ENCODE data around the gene ZNF548. TPM values are rescaled to one million over a fixed set of nuclear protein-coding genes. Genes with fewer than 3 reads are reported as not detected.

Gene ZNF548
- polyA plus RNA-seq, 3 donors, result 3.9 to 6.1 (median 6.1) TPM

DNA sequence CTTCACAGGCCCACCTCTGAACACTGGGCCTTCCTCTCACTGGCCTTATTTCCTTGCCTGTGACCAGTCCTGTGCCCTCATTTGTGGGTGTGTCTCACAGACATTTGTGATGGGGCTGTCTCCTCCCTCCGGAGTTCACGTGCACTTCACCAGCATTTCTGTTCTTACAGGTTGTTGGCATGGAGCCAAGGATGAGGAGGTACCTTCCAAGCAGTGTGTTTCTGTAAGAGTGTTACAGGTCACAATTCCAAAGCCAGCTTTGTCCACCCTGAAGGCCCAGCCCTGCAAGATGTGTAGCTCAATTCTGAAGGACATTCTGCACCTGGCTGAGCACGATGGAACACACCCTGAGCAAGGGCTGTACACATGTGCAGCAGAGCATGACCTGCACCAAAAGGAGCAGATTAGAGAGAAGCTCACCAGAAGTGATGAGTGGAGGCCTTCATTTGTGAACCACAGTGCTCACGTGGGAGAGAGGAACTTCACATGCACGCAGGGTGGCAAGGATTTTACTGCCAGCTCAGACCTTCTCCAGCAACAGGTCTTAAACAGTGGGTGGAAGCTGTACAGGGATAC lies 53.6 kb downstream of the ZNF548 start:
- H3K27ac ChIP-seq (ENCODE audit: low read depth, low read length), result no peak overlapping the region
- WGBS, 3 donors, result 73 to 86% (median 78%) methylated on average over 5 of the region's 5 CpGs

DNA sequence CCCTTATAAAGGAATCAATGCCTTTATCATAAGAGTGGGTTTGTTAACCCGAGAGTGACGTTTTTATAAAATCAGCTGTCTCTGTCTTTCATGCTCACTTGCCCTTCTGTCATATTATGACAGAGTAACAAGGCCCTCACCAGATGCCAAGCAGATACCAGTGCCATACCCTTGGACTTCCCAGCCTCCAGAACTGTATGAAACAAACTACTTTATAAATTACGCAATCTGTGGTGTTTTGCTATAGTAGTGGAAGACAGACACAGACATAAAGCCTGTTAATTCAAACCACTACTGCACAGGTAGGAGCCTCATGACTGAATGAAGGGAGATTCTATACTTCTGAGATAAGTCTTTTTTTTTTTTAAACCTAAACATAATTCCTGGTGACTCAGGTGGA lies 62.7 kb downstream of the ZNF548 start:
- WGBS, 3 donors, result 89 to 97% (median 95%) methylated on average over 3 of the region's 3 CpGs

More for the DNA sequence above, 62.7 kb downstream of the ZNF548 start:
- H3K27ac ChIP-seq (ENCODE audit: low read depth, low read length), result no peak overlapping the region

Other genes starting within 250 kb of the ZNF548 start
- gene ZIM3, start 244.7 kb upstream of the ZNF548 start, polyA plus RNA-seq, result not detected
- gene DUXA, start 222.4 kb upstream of the ZNF548 start, polyA plus RNA-seq, result not detected
- gene ZNF264, start 198.4 kb upstream of the ZNF548 start, polyA plus RNA-seq, result 10 to 100 TPM in 1 of 3 donors, 1 to 10 TPM in 2; 2.7 to 12.6 (median 4.6) TPM
- 1 to 10 TPM in 1 of 3 donors, under 1 TPM in 2; 0.36 to 2.0 (median 0.94) TPM for gene AURKC, start 158.8 kb upstream of the ZNF548 start, polyA plus RNA-seq
- 1 to 10 TPM in 2 of 3 donors, under 1 TPM in 1; 0.90 to 1.4 (median 1.1) TPM for gene ZNF805, start 149.2 kb upstream of the ZNF548 start, polyA plus RNA-seq
- 1 to 10 TPM in 2 of 3 donors, under 1 TPM in 1; 0.39 to 3.0 (median 1.9) TPM for gene ZNF460, start 109.4 kb upstream of the ZNF548 start, polyA plus RNA-seq
- 1 to 10 TPM in 1 of 3 donors, under 1 TPM in 2; 0.63 to 1.6 (median 0.97) TPM for gene ZNF543, start 69.4 kb upstream of the ZNF548 start, polyA plus RNA-seq
- gene ZNF304, start 38.6 kb upstream of the ZNF548 start, polyA plus RNA-seq, result 1 to 10 TPM; 1.7 to 2.3 (median 1.8) TPM
- gene TRAPPC2B, start 26.3 kb upstream of the ZNF548 start, polyA plus RNA-seq, result 10 to 100 TPM in 2 of 3 donors, 1 to 10 TPM in 1; 8.9 to 23.1 (median 14.0) TPM
- 1 to 10 TPM in 1 of 3 donors, under 1 TPM in 2; 0.54 to 1.1 (median 0.72) TPM for gene ZNF547, start 26.3 kb upstream of the ZNF548 start, polyA plus RNA-seq
- gene ZNF17, start 21.3 kb downstream of the ZNF548 start, polyA plus RNA-seq, result 1 to 10 TPM; 2.0 to 3.1 (median 2.2) TPM
- gene ZNF749, start 45.5 kb downstream of the ZNF548 start, polyA plus RNA-seq, result 1 to 10 TPM; 1.8 to 7.4 (median 7.0) TPM
- under 1 TPM in 2 of 3 donors, not detected in 1; 0.16 to 0.23 TPM for gene VN1R1, start 67.3 kb downstream of the ZNF548 start, polyA plus RNA-seq
- gene ZNF772, start 87.7 kb downstream of the ZNF548 start, polyA plus RNA-seq, result 1 to 10 TPM; 1.1 to 2.1 (median 1.8) TPM
- 1 to 10 TPM; 2.8 to 3.6 (median 3.0) TPM for gene ZNF419, start 97.9 kb downstream of the ZNF548 start, polyA plus RNA-seq
- gene ZNF773, start 110.1 kb downstream of the ZNF548 start, polyA plus RNA-seq, result 1 to 10 TPM; 2.1 to 3.3 (median 3.2) TPM
- 1 to 10 TPM; 1.2 to 1.9 (median 1.3) TPM for gene ZNF549, start 137.5 kb downstream of the ZNF548 start, polyA plus RNA-seq
- gene ZNF550, start 170.0 kb downstream of the ZNF548 start, polyA plus RNA-seq, result 1 to 10 TPM; 1.5 to 3.2 (median 2.6) TPM
- gene ZNF416, start 189.1 kb downstream of the ZNF548 start, polyA plus RNA-seq, result 1 to 10 TPM in 2 of 3 donors, under 1 TPM in 1; 0.90 to 2.0 (median 1.2) TPM
- 1 to 10 TPM in 2 of 3 donors, under 1 TPM in 1; 0.45 to 1.3 (median 1.2) TPM for gene ZIK1, start 194.3 kb downstream of the ZNF548 start, polyA plus RNA-seq
- 1 to 10 TPM in 2 of 3 donors, under 1 TPM in 1; 0.94 to 1.9 (median 1.0) TPM for gene ZNF530, start 210.0 kb downstream of the ZNF548 start, polyA plus RNA-seq
- 1 to 10 TPM; 3.3 to 7.0 (median 4.7) TPM for gene ZNF134, start 224.4 kb downstream of the ZNF548 start, polyA plus RNA-seq
- gene ZNF211, start 243.3 kb downstream of the ZNF548 start, polyA plus RNA-seq, result 1 to 10 TPM; 2.9 to 4.7 (median 3.7) TPM

All from adipose tissue (tissue), 3 donors.